ENCODE results near the gene ACTR2.

DNA sequence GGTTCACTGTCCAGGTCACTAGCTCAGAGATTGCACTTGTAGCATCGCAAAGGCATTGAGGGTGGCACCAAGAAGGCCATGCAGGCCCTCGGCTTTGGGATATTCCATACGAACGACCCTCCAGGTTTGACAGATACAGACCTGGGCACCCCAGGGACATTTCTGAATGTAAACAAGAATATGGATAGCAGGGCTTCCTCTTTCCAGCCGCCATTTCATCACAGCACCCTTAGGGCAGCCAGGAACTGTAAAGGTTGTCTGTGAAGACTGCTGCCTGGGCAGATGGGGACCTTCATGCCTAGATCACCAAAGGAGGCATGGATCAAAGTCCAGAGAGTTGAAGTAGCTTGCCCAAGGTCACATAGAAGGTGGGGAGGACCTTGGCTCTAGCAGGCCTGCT lies 70.5 kb downstream of the ACTR2 start:
- TF ChIP-seq, protein P1, sequence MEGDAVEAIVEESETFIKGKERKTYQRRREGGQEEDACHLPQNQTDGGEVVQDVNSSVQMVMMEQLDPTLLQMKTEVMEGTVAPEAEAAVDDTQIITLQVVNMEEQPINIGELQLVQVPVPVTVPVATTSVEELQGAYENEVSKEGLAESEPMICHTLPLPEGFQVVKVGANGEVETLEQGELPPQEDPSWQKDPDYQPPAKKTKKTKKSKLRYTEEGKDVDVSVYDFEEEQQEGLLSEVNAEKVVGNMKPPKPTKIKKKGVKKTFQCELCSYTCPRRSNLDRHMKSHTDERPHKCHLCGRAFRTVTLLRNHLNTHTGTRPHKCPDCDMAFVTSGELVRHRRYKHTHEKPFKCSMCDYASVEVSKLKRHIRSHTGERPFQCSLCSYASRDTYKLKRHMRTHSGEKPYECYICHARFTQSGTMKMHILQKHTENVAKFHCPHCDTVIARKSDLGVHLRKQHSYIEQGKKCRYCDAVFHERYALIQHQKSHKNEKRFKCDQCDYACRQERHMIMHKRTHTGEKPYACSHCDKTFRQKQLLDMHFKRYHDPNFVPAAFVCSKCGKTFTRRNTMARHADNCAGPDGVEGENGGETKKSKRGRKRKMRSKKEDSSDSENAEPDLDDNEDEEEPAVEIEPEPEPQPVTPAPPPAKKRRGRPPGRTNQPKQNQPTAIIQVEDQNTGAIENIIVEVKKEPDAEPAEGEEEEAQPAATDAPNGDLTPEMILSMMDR (IDR thresholded peaks at IDR 0.05), result no peak
- TF ChIP-seq POLR2AphosphoS5 (IDR thresholded peaks at IDR 0.05), result no peak
- TF ChIP-seq POLR2A (IDR thresholded peaks at IDR 0.05; ENCODE audit: low read depth), result no peak
